CD14-positive monocyte (primary cell): Measurements from ENCODE around the gene RERE. TPM values are rescaled to one million over a fixed set of nuclear protein-coding genes. Genes with fewer than 3 reads are reported as not detected.

Experiments
- DNase-seq, 3 donors: peaks; one replicate each; pipeline ENCODE4 v3.0.0-alpha.2; 2011 to 2022
- H2AFZ ChIP-seq: 2 replicates; pipeline ENCODE4 v1.6.0; 2012; ENCODE audit warnings: mild to moderate bottlenecking, low read depth, low read length, inconsistent platforms; ENCODE audit not compliant: insufficient read depth, poor library complexity, severe bottlenecking
- H3K27ac ChIP-seq, 2 donors: 1 replicate in 1 of 2; 2 replicates in 1 of 2; pipeline ENCODE4 v1.5.1; 2012 to 2013; ENCODE audit warnings: low read length in 2 of 2, control low read depth in 1 of 2, inconsistent platforms in 1 of 2, low read depth in 1 of 2, mild to moderate bottlenecking in 1 of 2
- H3K27me3 ChIP-seq, 2 donors: one replicate each; pipeline versions ENCODE4 v1.6.0 to v1.6.1; 2011 to 2013; ENCODE audit warnings: low read length in 2 of 2; ENCODE audit not compliant: control insufficient read depth in 2 of 2, insufficient read depth in 2 of 2
- H3K36me3 ChIP-seq, 2 donors: replicated peaks in 1 of 2; 1 replicate in 1 of 2; 2 replicates in 1 of 2; pipeline versions ENCODE4 v1.5.1 to v1.6.1; 2012 to 2013; ENCODE audit warnings: low read length in 2 of 2, control low read depth in 1 of 2, inconsistent platforms in 1 of 2, mild to moderate bottlenecking in 1 of 2; ENCODE audit not compliant: insufficient read depth in 2 of 2, control insufficient read depth in 1 of 2
- H3K4me1 ChIP-seq, 2 donors: 1 replicate in 1 of 2; 2 replicates in 1 of 2; pipeline versions ENCODE4 v1.5.1 to v1.6.1; 2012 to 2013; ENCODE audit warnings: low read length in 2 of 2, control low read depth in 1 of 2, inconsistent platforms in 1 of 2, mild to moderate bottlenecking in 1 of 2, moderate library complexity in 1 of 2; ENCODE audit not compliant: insufficient read depth in 2 of 2, control insufficient read depth in 1 of 2
- H3K4me2 ChIP-seq: replicated peaks from 2 replicates; pipeline ENCODE3; 2012; ENCODE audit warnings: low read length, moderate library complexity, mild to moderate bottlenecking; ENCODE audit not compliant: poor library complexity, severe bottlenecking; ENCODE audit errors: extremely low read depth
- H3K4me3 ChIP-seq, 3 experiments: fragments of 200-600 bp in 1 of 3; sonication (generic) in 1 of 3; replicated peaks in 1 of 3; 1 replicate in 2 of 3; 2 replicates in 1 of 3; pipeline ENCODE4 v1.5.1; 2011 to 2013; ENCODE audit warnings: low read length in 3 of 3, mild to moderate bottlenecking in 3 of 3, control low read depth in 2 of 3, low read depth in 2 of 3, inconsistent platforms in 1 of 3, moderate library complexity in 1 of 3
- H3K79me2 ChIP-seq: 2 replicates; pipeline ENCODE4 v1.6.0; 2012; ENCODE audit warnings: mild to moderate bottlenecking, control low read depth, inconsistent platforms, low read length, moderate library complexity; ENCODE audit not compliant: insufficient read depth
- H3K9ac ChIP-seq: 2 replicates; pipeline ENCODE4 v1.6.0; 2017; ENCODE audit warnings: low read length, mild to moderate bottlenecking; ENCODE audit not compliant: insufficient read depth, poor library complexity, severe bottlenecking
- H3K9me3 ChIP-seq, 2 donors: replicated peaks in 1 of 2; 1 replicate in 1 of 2; 2 replicates in 1 of 2; pipeline versions ENCODE4 v1.5.1 to v1.6.1; 2012 to 2013; ENCODE audit warnings: low read length in 2 of 2, control low read depth in 1 of 2; ENCODE audit not compliant: control insufficient read depth in 1 of 2, insufficient read depth in 1 of 2
- H4K20me1 ChIP-seq: 2 replicates; pipeline ENCODE4 v1.6.0; 2012; ENCODE audit warnings: mild to moderate bottlenecking, low read length, control low read depth, moderate library complexity; ENCODE audit not compliant: insufficient read depth
- H3K27ac Mint-ChIP-seq, 7 donors: one replicate each; pipeline ENCODE4 v1.8.0; 2020; ENCODE audit warnings: mild to moderate bottlenecking in 7 of 7, mixed read lengths in 7 of 7, moderate library complexity in 6 of 7, inconsistent platforms in 2 of 7
- H3K27me3 Mint-ChIP-seq, 3 donors: one replicate each; pipeline ENCODE4 v1.8.0; 2021 to 2022; ENCODE audit warnings: low read depth in 3 of 3, mild to moderate bottlenecking in 3 of 3, mixed read lengths in 3 of 3, moderate library complexity in 3 of 3, inconsistent platforms in 1 of 3
- H3K36me3 Mint-ChIP-seq, 2 donors: one replicate each; pipeline ENCODE4 v1.8.0; 2020; ENCODE audit warnings: mixed read lengths in 2 of 2, inconsistent platforms in 1 of 2, mild to moderate bottlenecking in 1 of 2
- H3K4me1 Mint-ChIP-seq: one replicate; pipeline ENCODE4 v1.8.0; 2020; ENCODE audit warnings: mild to moderate bottlenecking, mixed read lengths
- H3K4me3 Mint-ChIP-seq, 2 donors: one replicate each; pipeline ENCODE4 v1.8.0; 2020; ENCODE audit warnings: mild to moderate bottlenecking in 2 of 2, mixed read lengths in 2 of 2, moderate library complexity in 1 of 2
- H3K9me3 Mint-ChIP-seq, 7 donors: one replicate each; pipeline ENCODE4 v1.8.0; 2020 to 2022; ENCODE audit warnings: mixed read lengths in 7 of 7, mild to moderate bottlenecking in 6 of 7, moderate library complexity in 6 of 7, inconsistent platforms in 2 of 7
- CTCF ChIP-seq: fragments of 200-600 bp; IDR thresholded peaks from one replicate; pipeline ENCODE4 v1.8.0; 2022; ENCODE audit warnings: antibody characterized with exemption, mild to moderate bottlenecking
- WGBS: methylation state at CpG from one replicate; pipeline ENCODE4 v1.1.5; 2013; ENCODE audit warnings: missing lambda C conversion rate; ENCODE audit not compliant: insufficient coverage; 5-methylcytosine and 5-hydroxymethylcytosine counted together
- intact Hi-C, 2 donors: fragments of 100-400 bp; cut with micrococcal nuclease; formaldehyde crosslinking; loops; one replicate each; pipeline versions ENCODE4 v1.15.0 to v1.15.1; 2023
- polyA plus RNA-seq, 3 donors: library from polyadenylated mRNA; depleted of rRNA in 1 of 3; unstranded in 2 of 3; stranded (reverse) in 1 of 3; fragments of 300-500 nt in 2 of 3; fragments of >200 nt in 1 of 3; fragmentation: Illumina TruSeq in 2 of 3; gene quantifications; 1 replicate in 2 of 3; 2 replicates in 1 of 3; pipeline ENCODE4 v1.2.3, GENCODE V29; 2012 to 2021

Gene RERE
- polyA plus RNA-seq, 3 donors = 1.2 to 19.4 (median 3.8) TPM

GRCh38 chr1:8589571-8589970, 227.9 kb downstream of the RERE start:
- H3K4me3 Mint-ChIP-seq = no peak overlapping the region
- H3K27me3 Mint-ChIP-seq = no peaks in the 10 kb centered on the region
- Histone ChIP-seq H3K27me3 (no peaks in the 10 kb centered on the region), H3K27ac (no peak overlapping the region), H3K9ac (no peak overlapping the region), H3K4me1 (no peaks in the 10 kb centered on the region), H3K9me3 (peaks cover 0 to 5% of the 10 kb centered on the region in 2 donors), H3K36me3 (no peaks in the 10 kb centered on the region), H3K79me2 (no peaks in the 10 kb centered on the region), H2AFZ (no peak overlapping the region), H3K4me2 (no peak overlapping the region), H4K20me1 (no peaks in the 10 kb centered on the region), H3K4me3 (no peak overlapping the region)
- WGBS = 75% methylated on average over 4 of the region's 4 CpGs
- no peak for DNase-seq
- H3K27ac Mint-ChIP-seq = no peak overlapping the region
- peaks cover 0 to 8% (median 5%) of the 10 kb centered on the region in 7 donors for H3K9me3 Mint-ChIP-seq
- H3K4me1 Mint-ChIP-seq = peaks cover 6% of the 10 kb centered on the region
- intact Hi-C loops = no loop called here
- H3K36me3 Mint-ChIP-seq = peaks cover 3% of the 10 kb centered on the region in 2 donors
- no peak for TF ChIP-seq CTCF

- Histone ChIP-seq H3K9me3 (no peaks in the 10 kb centered on the region), H2AFZ (no peak overlapping the region), H3K79me2 (no peaks in the 10 kb centered on the region), H3K9ac (no peak overlapping the region), H3K27me3 (no peaks in the 10 kb centered on the region), H3K27ac (no peak overlapping the region), H3K4me1 (no peaks in the 10 kb centered on the region), H3K36me3 (no peaks in the 10 kb centered on the region), H4K20me1 (no peaks in the 10 kb centered on the region), H3K4me2 (no peak overlapping the region), H3K4me3 (no peak overlapping the region)
- DNase-seq = no peak
- 64% methylated on average over 3 of the region's 5 CpGs for WGBS
- TF ChIP-seq CTCF = no peak
- H3K4me1 Mint-ChIP-seq = peaks cover 6% of the 10 kb centered on the region
- intact Hi-C loops = no loop called here
- H3K4me3 Mint-ChIP-seq = no peak overlapping the region
- no peaks in the 10 kb centered on the region for H3K9me3 Mint-ChIP-seq
- H3K27ac Mint-ChIP-seq = peak overlapping the region in 1 of 7 donors; percentile 15
- peaks cover 3% of the 10 kb centered on the region in 2 donors for H3K36me3 Mint-ChIP-seq
- H3K27me3 Mint-ChIP-seq = no peaks in the 10 kb centered on the region
These were observed 229.7 kb downstream of the RERE start for GRCh38 chr1:8587784-8588183.
